HepG2 (cell line): ENCODE results near the gene MRPL10. TPM values are rescaled to one million over a fixed set of nuclear protein-coding genes. Genes with fewer than 3 reads are reported as not detected.

Source experiments
- BRCA1 ChIP-seq: sonication (generic); formaldehyde crosslinking; IDR thresholded peaks from 2 replicates; pipeline ENCODE4 v1.4.0; 2020; ENCODE audit warnings: missing genetic modification reagents
- CBX5 ChIP-seq: sonication (generic); formaldehyde crosslinking; IDR thresholded peaks from 2 replicates; pipeline ENCODE4 v1.4.0; 2020; ENCODE audit warnings: missing genetic modification reagents, borderline replicate concordance
- CC2D1A ChIP-seq: sonication (generic); formaldehyde crosslinking; IDR thresholded peaks from 2 replicates; pipeline ENCODE4 v1.8.1; 2023; ENCODE audit warnings: mild to moderate bottlenecking, missing genetic modification reagents
- FOXO1 ChIP-seq: sonication (generic); formaldehyde crosslinking; IDR thresholded peaks from 2 replicates; pipeline ENCODE4 v1.4.0; 2020; ENCODE audit warnings: missing genetic modification reagents
- IRF2 ChIP-seq: IDR thresholded peaks from 2 replicates; pipeline ENCODE4 v1.6.1; 2018; ENCODE audit warnings: missing genetic modification reagents, missing compliant biosample characterization
- RELA ChIP-seq: sonication (generic); formaldehyde crosslinking; IDR thresholded peaks from 2 replicates; pipeline ENCODE4 v1.4.0; 2020; ENCODE audit warnings: missing genetic modification reagents
- RFX1 ChIP-seq: fragments of 450-650 bp; IDR thresholded peaks from 2 replicates; pipeline ENCODE4 v1.6.1; 2017
- SIX1 ChIP-seq: sonication (generic); formaldehyde crosslinking; IDR thresholded peaks from 2 replicates; pipeline ENCODE4 v1.4.0; 2020; ENCODE audit warnings: missing genetic modification reagents, borderline replicate concordance
- SRY ChIP-seq: sonication (generic); formaldehyde crosslinking; IDR thresholded peaks from 2 replicates; pipeline ENCODE4 v1.8.0; 2022; ENCODE audit warnings: mild to moderate bottlenecking, missing genetic modification reagents
- THYN1 ChIP-seq: sonication (generic); formaldehyde crosslinking; IDR thresholded peaks from 2 replicates; pipeline ENCODE4 v1.8.1; 2023; ENCODE audit warnings: low read depth, mild to moderate bottlenecking, moderate library complexity, missing genetic modification reagents, borderline replicate concordance
- TRAFD1 ChIP-seq: sonication (generic); formaldehyde crosslinking; IDR thresholded peaks from 2 replicates; pipeline ENCODE4 v1.5.1; 2020; ENCODE audit warnings: missing genetic modification reagents, mild to moderate bottlenecking, borderline replicate concordance
- WIZ ChIP-seq: sonication (generic); formaldehyde crosslinking; IDR thresholded peaks from 2 replicates; pipeline ENCODE4 v1.5.1; 2020; ENCODE audit warnings: mild to moderate bottlenecking, missing genetic modification reagents
- YEATS2 ChIP-seq: sonication (generic); formaldehyde crosslinking; IDR thresholded peaks from 2 replicates; pipeline ENCODE4 v1.4.0; 2020; ENCODE audit warnings: missing genetic modification reagents, borderline replicate concordance
- ZBTB43 ChIP-seq: sonication (generic); formaldehyde crosslinking; conservative IDR thresholded peaks from 2 replicates; pipeline ENCODE4 v1.4.0; 2020; ENCODE audit warnings: missing genetic modification reagents
- ZFP36L2 ChIP-seq: sonication (generic); formaldehyde crosslinking; IDR thresholded peaks from 2 replicates; pipeline ENCODE4 v1.4.0; 2020; ENCODE audit warnings: missing genetic modification reagents
- ZFP62 ChIP-seq: sonication (generic); formaldehyde crosslinking; IDR thresholded peaks from 2 replicates; pipeline ENCODE4 v1.4.0; 2020; ENCODE audit warnings: missing genetic modification reagents
- ZFP82 ChIP-seq: sonication (generic); formaldehyde crosslinking; IDR thresholded peaks from 2 replicates; pipeline ENCODE4 v1.5.1; 2020; ENCODE audit warnings: mild to moderate bottlenecking, missing genetic modification reagents, borderline replicate concordance
- ZNF225 ChIP-seq: sonication (generic); formaldehyde crosslinking; IDR thresholded peaks from 2 replicates; pipeline ENCODE4 v1.4.0; 2020; ENCODE audit warnings: mild to moderate bottlenecking, missing genetic modification reagents
- ZNF230 ChIP-seq: sonication (generic); formaldehyde crosslinking; IDR thresholded peaks from 2 replicates; pipeline ENCODE4 v1.4.0; 2020; ENCODE audit warnings: mild to moderate bottlenecking, missing genetic modification reagents
- ZNF264 ChIP-seq: sonication (generic); formaldehyde crosslinking; IDR thresholded peaks from 2 replicates; pipeline ENCODE4 v1.4.0; 2020; ENCODE audit warnings: missing genetic modification reagents
- ZNF275 ChIP-seq: sonication (generic); formaldehyde crosslinking; IDR thresholded peaks from 2 replicates; pipeline ENCODE4 v1.8.0; 2022; ENCODE audit warnings: missing genetic modification reagents, mild to moderate bottlenecking, inconsistent platforms, borderline replicate concordance
- ZNF616 ChIP-seq: sonication (generic); formaldehyde crosslinking; IDR thresholded peaks from 2 replicates; pipeline ENCODE4 v1.5.0; 2020; ENCODE audit warnings: low read depth, mild to moderate bottlenecking, missing genetic modification reagents
- ZNF768 ChIP-seq: sonication (generic); formaldehyde crosslinking; IDR thresholded peaks from 2 replicates; pipeline ENCODE4 v1.4.0; 2020; ENCODE audit warnings: missing genetic modification reagents
- ZNF773 ChIP-seq: sonication (generic); formaldehyde crosslinking; IDR thresholded peaks from 2 replicates; pipeline ENCODE4 v1.4.0; 2020; ENCODE audit warnings: missing genetic modification reagents, borderline replicate concordance
- ZNF83 ChIP-seq: sonication (generic); formaldehyde crosslinking; IDR thresholded peaks from 2 replicates; pipeline ENCODE4 v1.4.0; 2020; ENCODE audit warnings: missing genetic modification reagents, mild to moderate bottlenecking, borderline replicate concordance
- ZSCAN20 ChIP-seq: sonication (generic); formaldehyde crosslinking; IDR thresholded peaks from 2 replicates; pipeline ENCODE4 v1.4.0; 2020; ENCODE audit warnings: missing genetic modification reagents, mild to moderate bottlenecking, borderline replicate concordance
- ZSCAN5A ChIP-seq: sonication (generic); formaldehyde crosslinking; IDR thresholded peaks from 2 replicates; pipeline ENCODE4 v1.8.0; 2022; ENCODE audit warnings: mild to moderate bottlenecking, missing genetic modification reagents, borderline replicate concordance
- polyA plus RNA-seq, 8 experiments: library from polyadenylated mRNA; depleted of rRNA in 3 of 8; stranded (reverse) in 7 of 8; unstranded in 1 of 8; fragments of >200 nt; fragmentation: Illumina TruSeq in 4 of 8; extraction: Trizol in 4 of 8; gene quantifications; 2 replicates each; pipeline versions ENCODE4 v1.2.1 to v1.2.3, GENCODE V29; 2011 to 2016; ENCODE audit warnings: low read depth in 4 of 8, missing spikeins in 1 of 8, mixed read lengths in 1 of 8; ENCODE audit not compliant: insufficient read depth in 1 of 8
- total RNA-seq, 5 experiments: library from RNA; depleted of rRNA; stranded (reverse); fragments of >200 nt; fragmentation: Illumina TruSeq; extraction: Trizol; gene quantifications; 2 replicates each; pipeline ENCODE4 v1.2.3, GENCODE V29; 2016; ENCODE audit warnings: low read depth in 1 of 5

MRPL10 gene
- total and polyA plus RNA-seq, 2 of the 13 experiments (the other 11 are each of a cell fraction or from before 2014, with no cell fraction given) = 56.7 to 149 TPM

GRCh38 chr17:47785538-47786123, 45.7 kb downstream of the MRPL10 start (continued):
- TF ChIP-seq ZNF275 (CRISPR knock-in tag) (no peak), ZFP82 (no peak), YEATS2 (CRISPR knock-in tag) (peak; percentile 32; the same call in 1 of the 2 replicates), WIZ (CRISPR knock-in tag) (peak; percentile 98), RELA (CRISPR knock-in tag) (no peak), ZNF264 (CRISPR knock-in tag) (no peak), ZNF768 (CRISPR knock-in tag) (no peak), THYN1 (no peak), ZSCAN20 (CRISPR knock-in tag) (no peak), ZFP36L2 (0 out of 2 replicates have a peak, but pooled peaks have one; percentile 68), RFX1 (no peak), ZNF83 (CRISPR knock-in tag) (no peak), ZSCAN5A (no peak), CC2D1A (no peak), ZNF616 (CRISPR knock-in tag) (no peak), ZNF230 (CRISPR knock-in tag) (no peak), BRCA1 (CRISPR knock-in tag) (no peak), TRAFD1 (CRISPR knock-in tag) (no peak), SIX1 (no peak), ZNF225 (no peak), IRF2 (CRISPR knock-in tag) (peak; percentile 77), SRY (peak; percentile 83; the same call in 1 of the 2 replicates), ZNF773 (CRISPR knock-in tag) (0 out of 2 replicates have a peak, but pooled peaks have one; percentile 46), ZBTB43 (CRISPR knock-in tag) (0 out of 2 replicates have a peak, but pooled peaks have one; percentile 75), ZFP62 (CRISPR knock-in tag) (no peak), CBX5 (0 out of 2 replicates have a peak, but pooled peaks have one; percentile 37), FOXO1 (no peak)
